ENCODE results near the gene RAMP2. TPM values are rescaled to one million over a fixed set of nuclear protein-coding genes. Genes with fewer than 3 reads are reported as not detected.

The RAMP2 gene
- total RNA-seq, 1 experiment from 2014 or later: not detected

DNA sequence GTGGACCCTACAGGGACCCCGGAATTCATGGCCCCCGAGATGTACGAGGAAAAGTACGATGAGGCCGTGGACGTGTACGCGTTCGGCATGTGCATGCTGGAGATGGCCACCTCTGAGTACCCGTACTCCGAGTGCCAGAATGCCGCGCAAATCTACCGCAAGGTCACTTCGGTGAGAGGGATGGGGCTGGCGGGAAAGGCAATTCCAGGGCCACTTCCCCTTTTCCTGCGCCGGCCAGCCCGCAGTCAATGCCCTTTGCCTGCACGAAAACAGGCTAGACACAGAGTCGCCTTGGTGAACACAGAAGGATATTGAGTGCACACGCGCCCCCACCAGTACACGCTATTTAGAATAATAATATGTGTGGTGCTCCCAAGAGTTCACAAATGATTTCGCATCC is 23.4 kb downstream of the RAMP2 start:
- Histone ChIP-seq H3K36me3 (ENCODE audit: low read depth, low read length) (peaks cover 37% of the 10 kb centered on the region), H3K27ac (ENCODE audit: low read length) (no peak overlapping the region; the same call in 1 of the 2 replicates), H3K4me2 (ENCODE audit: low read length) (peak overlapping the region; percentile 93), H3F3A (ENCODE audit: low read length, unreplicated experiment) (no peaks in the 10 kb centered on the region), H3K27me3 (ENCODE audit: low read length) (no peaks in the 10 kb centered on the region), H3K9me2 (replicated peaks; ENCODE audit: low read length) (no peaks in the 10 kb centered on the region), H4K20me1 (ENCODE audit: low read length) (no peaks in the 10 kb centered on the region), H3K79me2 (ENCODE audit: low read length) (peaks cover 54% of the 10 kb centered on the region), H3K4me1 (ENCODE audit: insufficient read depth, low read length) (peaks cover 28% of the 10 kb centered on the region), H3K9ac (ENCODE audit: low read length) (no peak overlapping the region), H3K9me3 (ENCODE audit: low read length) (no peaks in the 10 kb centered on the region), H3K4me3 (ENCODE audit: low read length) (no peak overlapping the region), H2AFZ (ENCODE audit: low read length) (no peak overlapping the region)
- POLR2A ChIA-PET (ENCODE audit: unreplicated experiment): no interaction called here
- ATAC-seq (no peak), DNase-seq (no peak)
- CTCF ChIA-PET: no interaction called here
- TF ChIP-seq EZH2phosphoT487 (IDR thresholded peaks at IDR 0.05; ENCODE audit: borderline replicate concordance, low read length): no peak
- no peak for TF ChIP-seq EZH2 (IDR thresholded peaks at IDR 0.05; ENCODE audit: low read length, unreplicated experiment)
- TF ChIP-seq, protein P1, sequence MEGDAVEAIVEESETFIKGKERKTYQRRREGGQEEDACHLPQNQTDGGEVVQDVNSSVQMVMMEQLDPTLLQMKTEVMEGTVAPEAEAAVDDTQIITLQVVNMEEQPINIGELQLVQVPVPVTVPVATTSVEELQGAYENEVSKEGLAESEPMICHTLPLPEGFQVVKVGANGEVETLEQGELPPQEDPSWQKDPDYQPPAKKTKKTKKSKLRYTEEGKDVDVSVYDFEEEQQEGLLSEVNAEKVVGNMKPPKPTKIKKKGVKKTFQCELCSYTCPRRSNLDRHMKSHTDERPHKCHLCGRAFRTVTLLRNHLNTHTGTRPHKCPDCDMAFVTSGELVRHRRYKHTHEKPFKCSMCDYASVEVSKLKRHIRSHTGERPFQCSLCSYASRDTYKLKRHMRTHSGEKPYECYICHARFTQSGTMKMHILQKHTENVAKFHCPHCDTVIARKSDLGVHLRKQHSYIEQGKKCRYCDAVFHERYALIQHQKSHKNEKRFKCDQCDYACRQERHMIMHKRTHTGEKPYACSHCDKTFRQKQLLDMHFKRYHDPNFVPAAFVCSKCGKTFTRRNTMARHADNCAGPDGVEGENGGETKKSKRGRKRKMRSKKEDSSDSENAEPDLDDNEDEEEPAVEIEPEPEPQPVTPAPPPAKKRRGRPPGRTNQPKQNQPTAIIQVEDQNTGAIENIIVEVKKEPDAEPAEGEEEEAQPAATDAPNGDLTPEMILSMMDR (conservative IDR thresholded peaks at IDR 0.05; ENCODE audit: low read depth, low read length): no peak
- intact Hi-C loops (cut with micrococcal nuclease): loop anchor here (5.0 kb wide), 1 partner anchor 38 kb away; the partner anchor contains the start of gene BECN1
- BruUV-seq (replicated peaks): no TSS peak

DNA sequence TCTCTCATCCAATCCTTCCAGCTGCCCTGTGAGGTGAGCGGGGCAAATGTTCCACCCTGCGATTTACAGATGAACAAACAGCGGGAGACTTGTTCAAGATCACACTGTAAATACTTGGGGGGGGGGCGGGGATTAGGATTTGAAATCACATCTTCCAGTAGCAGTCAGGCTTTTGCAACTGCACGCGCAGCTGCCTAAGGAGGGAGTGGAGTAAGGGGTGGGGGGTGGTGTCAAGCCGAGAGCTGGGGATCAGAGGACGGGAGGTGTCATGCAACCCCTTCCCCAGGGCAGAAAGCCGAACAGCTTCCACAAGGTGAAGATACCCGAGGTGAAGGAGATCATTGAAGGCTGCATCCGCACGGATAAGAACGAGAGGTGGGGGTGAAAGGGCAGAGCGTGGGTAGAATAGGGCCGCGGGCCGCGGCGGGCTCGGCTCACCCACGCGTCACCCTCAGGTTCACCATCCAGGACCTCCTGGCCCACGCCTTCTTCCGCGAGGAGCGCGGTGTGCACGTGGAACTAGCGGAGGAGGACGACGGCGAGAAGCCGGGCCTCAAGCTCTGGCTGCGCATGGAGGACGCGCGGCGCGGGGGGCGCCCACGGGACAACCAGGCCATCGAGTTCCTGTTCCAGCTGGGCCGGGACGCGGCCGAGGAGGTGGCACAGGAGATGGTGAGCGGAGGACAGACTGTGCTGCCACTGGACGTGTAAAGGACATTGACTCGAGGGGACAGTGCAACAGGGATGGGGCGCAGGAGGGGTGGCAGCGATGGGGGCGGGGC is 24.0 kb downstream of the RAMP2 start:
- Histone ChIP-seq H2AFZ (ENCODE audit: low read length) (no peak overlapping the region), H3K9me3 (ENCODE audit: low read length) (no peaks in the 10 kb centered on the region), H3K27me3 (ENCODE audit: low read length) (no peaks in the 10 kb centered on the region), H3K79me2 (ENCODE audit: low read length) (peaks cover 54% of the 10 kb centered on the region), H4K20me1 (ENCODE audit: low read length) (no peaks in the 10 kb centered on the region), H3K4me1 (ENCODE audit: insufficient read depth, low read length) (peaks cover 22% of the 10 kb centered on the region), H3K4me3 (ENCODE audit: low read length) (no peak overlapping the region), H3K9ac (ENCODE audit: low read length) (no peak overlapping the region), H3K27ac (ENCODE audit: low read length) (no peak overlapping the region), H3K4me2 (ENCODE audit: low read length) (no peak overlapping the region), H3K36me3 (ENCODE audit: low read depth, low read length) (peaks cover 39% of the 10 kb centered on the region), H3K9me2 (replicated peaks; ENCODE audit: low read length) (no peaks in the 10 kb centered on the region), H3F3A (ENCODE audit: low read length, unreplicated experiment) (no peaks in the 10 kb centered on the region)
- ChIA-PET POLR2A (ENCODE audit: unreplicated experiment) (no interaction called here), CTCF (no interaction called here)
- intact Hi-C loops (cut with micrococcal nuclease): loop anchor here (5.0 kb wide), 1 partner anchor 37 kb away; the partner anchor contains the start of gene BECN1
- DNase-seq (no peak), ATAC-seq (no peak)
- BruUV-seq (replicated peaks): no TSS peak
- TF ChIP-seq, protein P1 (conservative IDR thresholded peaks at IDR 0.05; ENCODE audit: low read depth, low read length): no peak
- TF ChIP-seq EZH2 (IDR thresholded peaks at IDR 0.05; ENCODE audit: low read length, unreplicated experiment): no peak
- TF ChIP-seq EZH2phosphoT487 (IDR thresholded peaks at IDR 0.05; ENCODE audit: borderline replicate concordance, low read length): no peak

GRCh38 chr17:42787266-42787665 is 26.2 kb downstream of the RAMP2 start:
- BruUV-seq (replicated peaks): no TSS peak
- CTCF ChIA-PET: no interaction called here
- H3K4me3 ChIP-seq (ENCODE audit: low read length): no peak overlapping the region
- no peaks in the 10 kb centered on the region for H3F3A ChIP-seq (ENCODE audit: low read length, unreplicated experiment)
- H2AFZ ChIP-seq (ENCODE audit: low read length): no peak overlapping the region
- no peaks in the 10 kb centered on the region for H3K9me2 ChIP-seq (replicated peaks; ENCODE audit: low read length)
- TF ChIP-seq, protein P1 (conservative IDR thresholded peaks at IDR 0.05; ENCODE audit: low read depth, low read length): no peak
- TF ChIP-seq EZH2 (IDR thresholded peaks at IDR 0.05; ENCODE audit: low read length, unreplicated experiment) (no peak), EZH2phosphoT487 (IDR thresholded peaks at IDR 0.05; ENCODE audit: borderline replicate concordance, low read length) (no peak)
- intact Hi-C loops (cut with micrococcal nuclease): no loop called here
- DNase-seq (no peak), ATAC-seq (no peak)
- no peak overlapping the region for H3K4me2 ChIP-seq (ENCODE audit: low read length)
- peaks cover 36% of the 10 kb centered on the region for H3K79me2 ChIP-seq (ENCODE audit: low read length)
- POLR2A ChIA-PET (ENCODE audit: unreplicated experiment): interaction anchor here (0.6 kb wide), 1 partner anchor 103 kb away, joined by 3 read pairs; no protein-coding TSS in a partner anchor
- H3K4me1 ChIP-seq (ENCODE audit: insufficient read depth, low read length): peaks cover 20% of the 10 kb centered on the region
- H3K27ac ChIP-seq (ENCODE audit: low read length): no peak overlapping the region
- no peaks in the 10 kb centered on the region for H3K9me3 ChIP-seq (ENCODE audit: low read length)
- no peak overlapping the region for H3K9ac ChIP-seq (ENCODE audit: low read length)
- no peaks in the 10 kb centered on the region for H4K20me1 ChIP-seq (ENCODE audit: low read length)
- no peaks in the 10 kb centered on the region for H3K27me3 ChIP-seq (ENCODE audit: low read length)
- peaks cover 42% of the 10 kb centered on the region for H3K36me3 ChIP-seq (ENCODE audit: low read depth, low read length)

Data from PC-3 (cell line).